ENCODE data around the gene ADORA3. TPM values are rescaled to one million over a fixed set of nuclear protein-coding genes. Genes with fewer than 3 reads are reported as not detected.

The ADORA3 gene
- polyA plus RNA-seq, 1 donor from 2014 or later, result not detected

DNA sequence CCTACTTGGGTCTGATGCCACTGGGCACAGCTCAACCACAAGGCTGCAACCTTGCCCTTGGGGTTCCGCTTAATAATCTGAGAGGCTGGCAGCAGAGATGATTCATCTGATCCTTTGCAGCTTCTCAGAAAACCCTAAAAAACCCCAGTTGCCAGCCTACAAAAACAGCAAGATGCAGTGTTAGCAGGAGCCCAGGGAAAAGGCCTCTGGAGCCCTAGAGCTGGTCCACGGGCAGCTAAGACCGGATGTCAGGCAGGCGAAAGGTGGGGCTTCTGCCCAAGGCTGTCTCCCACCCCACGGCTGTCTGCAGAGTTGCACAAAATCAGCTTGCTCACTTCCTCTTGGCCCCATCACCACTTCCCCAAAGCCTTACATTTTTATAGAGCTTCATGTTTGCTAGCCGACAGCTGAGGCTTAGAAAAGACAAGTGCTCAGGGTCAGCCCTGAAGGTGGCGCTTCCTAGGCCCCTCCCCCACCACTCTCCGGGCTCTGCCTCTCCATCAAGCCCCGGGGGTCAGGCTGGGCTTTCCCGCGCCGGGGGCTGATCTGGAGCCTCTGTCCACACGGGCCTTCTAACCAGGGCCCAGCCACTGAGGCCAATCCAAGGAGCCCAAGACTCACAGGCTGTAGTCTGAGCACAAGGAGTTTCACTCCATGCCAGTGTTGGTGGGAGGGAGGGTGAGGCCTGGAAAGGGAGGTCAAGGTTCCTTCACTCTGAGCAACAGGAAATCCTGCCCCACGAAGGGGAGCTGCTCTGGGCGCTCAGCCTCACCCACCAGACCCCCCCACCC is 4.2 kb upstream of the ADORA3 start:
- H2AFZ ChIP-seq (ENCODE audit: low read depth, low read length), result peak overlapping the region; percentile 21
- H3K27me3 ChIP-seq (ENCODE audit: insufficient read depth, low read depth, low read length), result no peaks in the 10 kb centered on the region
- no peaks in the 10 kb centered on the region for H3K9me2 ChIP-seq (ENCODE audit: insufficient read depth, low read length)
- H3K9ac ChIP-seq (ENCODE audit: low read length), result peak overlapping the region; percentile 49
- no peaks in the 10 kb centered on the region for H4K20me1 ChIP-seq (ENCODE audit: insufficient read depth)
- no peaks in the 10 kb centered on the region for H3K36me3 ChIP-seq (ENCODE audit: insufficient read depth, low read length)
- H3F3A ChIP-seq (ENCODE audit: insufficient read depth, low read length, poor library complexity, severe bottlenecking), result no peaks in the 10 kb centered on the region
- no peak for TF ChIP-seq POLR2AphosphoS5 (IDR thresholded peaks at IDR 0.05)
- no peak for TF ChIP-seq EP300 (conservative IDR thresholded peaks at IDR 0.05; ENCODE audit: poor library complexity, severe bottlenecking)
- no peak for TF ChIP-seq SMC3 (conservative IDR thresholded peaks at IDR 0.05; ENCODE audit: poor library complexity)
- no peak for TF ChIP-seq MXI1 (conservative IDR thresholded peaks at IDR 0.05; ENCODE audit: poor library complexity, severe bottlenecking)
- TF ChIP-seq REST (IDR thresholded peaks at IDR 0.05; ENCODE audit: borderline replicate concordance), result no peak
- no peak for TF ChIP-seq RAD21 (conservative IDR thresholded peaks at IDR 0.05)
- TF ChIP-seq TAF1 (IDR thresholded peaks at IDR 0.05; ENCODE audit: low read depth), result no peak
- no peak for TF ChIP-seq EZH2 (IDR thresholded peaks at IDR 0.05; ENCODE audit: borderline replicate concordance, insufficient read depth, low read length, poor library complexity, severe bottlenecking)
- TF ChIP-seq, protein P1, sequence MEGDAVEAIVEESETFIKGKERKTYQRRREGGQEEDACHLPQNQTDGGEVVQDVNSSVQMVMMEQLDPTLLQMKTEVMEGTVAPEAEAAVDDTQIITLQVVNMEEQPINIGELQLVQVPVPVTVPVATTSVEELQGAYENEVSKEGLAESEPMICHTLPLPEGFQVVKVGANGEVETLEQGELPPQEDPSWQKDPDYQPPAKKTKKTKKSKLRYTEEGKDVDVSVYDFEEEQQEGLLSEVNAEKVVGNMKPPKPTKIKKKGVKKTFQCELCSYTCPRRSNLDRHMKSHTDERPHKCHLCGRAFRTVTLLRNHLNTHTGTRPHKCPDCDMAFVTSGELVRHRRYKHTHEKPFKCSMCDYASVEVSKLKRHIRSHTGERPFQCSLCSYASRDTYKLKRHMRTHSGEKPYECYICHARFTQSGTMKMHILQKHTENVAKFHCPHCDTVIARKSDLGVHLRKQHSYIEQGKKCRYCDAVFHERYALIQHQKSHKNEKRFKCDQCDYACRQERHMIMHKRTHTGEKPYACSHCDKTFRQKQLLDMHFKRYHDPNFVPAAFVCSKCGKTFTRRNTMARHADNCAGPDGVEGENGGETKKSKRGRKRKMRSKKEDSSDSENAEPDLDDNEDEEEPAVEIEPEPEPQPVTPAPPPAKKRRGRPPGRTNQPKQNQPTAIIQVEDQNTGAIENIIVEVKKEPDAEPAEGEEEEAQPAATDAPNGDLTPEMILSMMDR (IDR thresholded peaks at IDR 0.05; ENCODE audit: poor library complexity, severe bottlenecking), result no peak
- no peak overlapping the region for H3K4me2 ChIP-seq (ENCODE audit: low read length)
- peak overlapping the region; percentile 62 for H3K4me3 ChIP-seq (ENCODE audit: low read length)
- H3K79me2 ChIP-seq (replicated peaks; ENCODE audit: insufficient read depth, low read length), result no peaks in the 10 kb centered on the region
- H3K9me3 ChIP-seq (ENCODE audit: low read length), result no peaks in the 10 kb centered on the region
- peak overlapping the region; percentile 26 for H3K27ac ChIP-seq (ENCODE audit: low read length)

GRCh38 chr1:111506561-111506960 is 3.1 kb upstream of the ADORA3 start:
- no peaks in the 10 kb centered on the region for H3K9me3 ChIP-seq (ENCODE audit: low read length)
- H4K20me1 ChIP-seq (ENCODE audit: insufficient read depth), result no peaks in the 10 kb centered on the region
- no peaks in the 10 kb centered on the region for H3K27me3 ChIP-seq (ENCODE audit: insufficient read depth, low read depth, low read length)
- H3K4me3 ChIP-seq (ENCODE audit: low read length), result no peak overlapping the region
- no peaks in the 10 kb centered on the region for H3K79me2 ChIP-seq (replicated peaks; ENCODE audit: insufficient read depth, low read length)
- no peaks in the 10 kb centered on the region for H3K36me3 ChIP-seq (ENCODE audit: insufficient read depth, low read length)
- H3K27ac ChIP-seq (ENCODE audit: low read length), result no peak overlapping the region
- TF ChIP-seq TAF1 (IDR thresholded peaks at IDR 0.05; ENCODE audit: low read depth) (no peak), POLR2AphosphoS5 (IDR thresholded peaks at IDR 0.05) (no peak), RAD21 (conservative IDR thresholded peaks at IDR 0.05) (no peak), EP300 (conservative IDR thresholded peaks at IDR 0.05; ENCODE audit: poor library complexity, severe bottlenecking) (no peak), REST (IDR thresholded peaks at IDR 0.05; ENCODE audit: borderline replicate concordance) (no peak), EZH2 (IDR thresholded peaks at IDR 0.05; ENCODE audit: borderline replicate concordance, insufficient read depth, low read length, poor library complexity, severe bottlenecking) (no peak), MXI1 (conservative IDR thresholded peaks at IDR 0.05; ENCODE audit: poor library complexity, severe bottlenecking) (no peak), SMC3 (conservative IDR thresholded peaks at IDR 0.05; ENCODE audit: poor library complexity) (no peak)
- TF ChIP-seq, protein P1 (IDR thresholded peaks at IDR 0.05; ENCODE audit: poor library complexity, severe bottlenecking), result no peak
- no peaks in the 10 kb centered on the region for H3F3A ChIP-seq (ENCODE audit: insufficient read depth, low read length, poor library complexity, severe bottlenecking)
- no peak overlapping the region for H2AFZ ChIP-seq (ENCODE audit: low read depth, low read length)
- H3K9me2 ChIP-seq (ENCODE audit: insufficient read depth, low read length), result no peaks in the 10 kb centered on the region
- no peak overlapping the region for H3K9ac ChIP-seq (ENCODE audit: low read length)
- no peak overlapping the region for H3K4me2 ChIP-seq (ENCODE audit: low read length)

Data from neural cell (in vitro differentiated cells).